Gastrocnemius medialis (tissue), 4 donors: ENCODE measurements around the gene COBLL1.

Experiments
- POLR2A ChIP-seq, 2 donors: fragments of 450-650 bp; IDR thresholded peaks; one replicate each; pipeline ENCODE4 v1.6.1; 2017; ENCODE audit warnings: antibody characterized with exemption in 2 of 2, mild to moderate bottlenecking in 2 of 2, moderate library complexity in 2 of 2
- TF ChIP-seq, protein P1 (sequence below), 5 experiments: fragments of 450-650 bp in 3 of 5; fragments of 200-600 bp in 2 of 5; sonication (generic) in 2 of 5; IDR thresholded peaks in 4 of 5; conservative IDR thresholded peaks in 1 of 5; 1 replicate in 4 of 5; 2 replicates in 1 of 5; pipeline ENCODE4 v1.5.1; 2016 to 2019; ENCODE audit warnings: antibody characterized with exemption in 5 of 5, mild to moderate bottlenecking in 3 of 5, moderate library complexity in 3 of 5

- TF ChIP-seq, protein P1, sequence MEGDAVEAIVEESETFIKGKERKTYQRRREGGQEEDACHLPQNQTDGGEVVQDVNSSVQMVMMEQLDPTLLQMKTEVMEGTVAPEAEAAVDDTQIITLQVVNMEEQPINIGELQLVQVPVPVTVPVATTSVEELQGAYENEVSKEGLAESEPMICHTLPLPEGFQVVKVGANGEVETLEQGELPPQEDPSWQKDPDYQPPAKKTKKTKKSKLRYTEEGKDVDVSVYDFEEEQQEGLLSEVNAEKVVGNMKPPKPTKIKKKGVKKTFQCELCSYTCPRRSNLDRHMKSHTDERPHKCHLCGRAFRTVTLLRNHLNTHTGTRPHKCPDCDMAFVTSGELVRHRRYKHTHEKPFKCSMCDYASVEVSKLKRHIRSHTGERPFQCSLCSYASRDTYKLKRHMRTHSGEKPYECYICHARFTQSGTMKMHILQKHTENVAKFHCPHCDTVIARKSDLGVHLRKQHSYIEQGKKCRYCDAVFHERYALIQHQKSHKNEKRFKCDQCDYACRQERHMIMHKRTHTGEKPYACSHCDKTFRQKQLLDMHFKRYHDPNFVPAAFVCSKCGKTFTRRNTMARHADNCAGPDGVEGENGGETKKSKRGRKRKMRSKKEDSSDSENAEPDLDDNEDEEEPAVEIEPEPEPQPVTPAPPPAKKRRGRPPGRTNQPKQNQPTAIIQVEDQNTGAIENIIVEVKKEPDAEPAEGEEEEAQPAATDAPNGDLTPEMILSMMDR (IDR thresholded peaks at IDR 0.05 in 4 of 5, conservative IDR thresholded peaks at IDR 0.05 in 1 of 5), result no peak
- TF ChIP-seq POLR2A (IDR thresholded peaks at IDR 0.05), result no peak
Measured at GRCh38 chr2:164692114-164692513, 149.5 kb downstream of the COBLL1 start.
